HG03521 (cell line): Measurements from ENCODE around the gene TMEM203.

ENCODE experiments used
- ATAC-seq: cut with Tn5 transposase; IDR thresholded peaks from one replicate; pipeline ENCODE4 v1.9.1; 2021; ENCODE audit warnings: mild to moderate bottlenecking, moderate library complexity; ENCODE audit not compliant: unreplicated experiment

The TMEM203 gene

DNA sequence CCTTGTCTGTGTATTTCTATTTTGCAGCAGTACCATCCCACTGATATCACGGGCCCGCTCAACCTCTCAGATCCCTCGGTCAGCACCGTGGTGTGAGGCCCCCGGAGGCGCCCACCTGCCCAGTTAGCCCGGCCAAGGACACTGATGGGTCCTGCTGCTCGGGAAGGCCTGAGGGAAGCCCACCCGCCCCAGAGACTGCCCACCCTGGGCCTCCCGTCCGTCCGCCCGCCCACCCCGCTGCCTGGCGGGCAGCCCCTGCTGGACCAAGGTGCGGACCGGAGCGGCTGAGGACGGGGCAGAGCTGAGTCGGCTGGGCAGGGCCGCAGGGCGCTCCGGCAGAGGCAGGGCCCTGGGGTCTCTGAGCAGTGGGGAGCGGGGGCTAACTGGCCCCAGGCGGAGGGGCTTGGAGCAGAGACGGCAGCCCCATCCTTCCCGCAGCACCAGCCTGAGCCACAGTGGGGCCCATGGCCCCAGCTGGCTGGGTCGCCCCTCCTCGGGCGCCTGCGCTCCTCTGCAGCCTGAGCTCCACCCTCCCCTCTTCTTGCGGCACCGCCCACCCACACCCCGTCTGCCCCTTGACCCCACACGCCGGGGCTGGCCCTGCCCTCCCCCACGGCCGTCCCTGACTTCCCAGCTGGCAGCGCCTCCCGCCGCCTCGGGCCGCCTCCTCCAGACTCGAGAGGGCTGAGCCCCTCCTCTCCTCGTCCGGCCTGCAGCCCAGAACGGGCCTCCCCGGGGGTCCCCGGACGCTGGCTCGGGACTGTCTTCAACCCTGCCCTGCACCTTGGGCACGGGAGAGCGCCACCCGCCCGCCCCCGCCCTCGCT, 37.5 kb downstream of the TMEM203 start:
- ATAC-seq, result no peak

DNA sequence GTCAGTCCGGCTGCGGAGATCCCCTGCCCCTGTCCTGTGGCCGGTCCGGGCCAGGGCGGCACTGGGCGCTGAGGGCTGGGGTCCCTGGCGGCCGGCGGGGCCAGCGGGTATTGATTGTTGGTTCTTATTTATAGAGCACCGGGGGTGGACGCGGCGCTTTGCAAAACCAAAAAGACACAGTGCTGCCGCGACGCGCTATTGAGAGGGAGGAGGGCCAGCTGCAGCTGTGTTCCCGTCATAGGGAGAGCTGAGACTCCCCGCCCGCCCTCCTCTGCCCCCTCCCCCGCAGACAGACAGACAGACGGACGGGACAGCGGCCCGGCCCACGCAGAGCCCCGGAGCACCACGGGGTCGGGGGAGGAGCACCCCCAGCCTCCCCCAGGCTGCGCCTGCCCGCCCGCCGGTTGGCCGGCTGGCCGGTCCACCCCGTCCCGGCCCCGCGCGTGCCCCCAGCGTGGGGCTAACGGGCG, 38.1 kb downstream of the TMEM203 start:
- ATAC-seq, result no peak

DNA sequence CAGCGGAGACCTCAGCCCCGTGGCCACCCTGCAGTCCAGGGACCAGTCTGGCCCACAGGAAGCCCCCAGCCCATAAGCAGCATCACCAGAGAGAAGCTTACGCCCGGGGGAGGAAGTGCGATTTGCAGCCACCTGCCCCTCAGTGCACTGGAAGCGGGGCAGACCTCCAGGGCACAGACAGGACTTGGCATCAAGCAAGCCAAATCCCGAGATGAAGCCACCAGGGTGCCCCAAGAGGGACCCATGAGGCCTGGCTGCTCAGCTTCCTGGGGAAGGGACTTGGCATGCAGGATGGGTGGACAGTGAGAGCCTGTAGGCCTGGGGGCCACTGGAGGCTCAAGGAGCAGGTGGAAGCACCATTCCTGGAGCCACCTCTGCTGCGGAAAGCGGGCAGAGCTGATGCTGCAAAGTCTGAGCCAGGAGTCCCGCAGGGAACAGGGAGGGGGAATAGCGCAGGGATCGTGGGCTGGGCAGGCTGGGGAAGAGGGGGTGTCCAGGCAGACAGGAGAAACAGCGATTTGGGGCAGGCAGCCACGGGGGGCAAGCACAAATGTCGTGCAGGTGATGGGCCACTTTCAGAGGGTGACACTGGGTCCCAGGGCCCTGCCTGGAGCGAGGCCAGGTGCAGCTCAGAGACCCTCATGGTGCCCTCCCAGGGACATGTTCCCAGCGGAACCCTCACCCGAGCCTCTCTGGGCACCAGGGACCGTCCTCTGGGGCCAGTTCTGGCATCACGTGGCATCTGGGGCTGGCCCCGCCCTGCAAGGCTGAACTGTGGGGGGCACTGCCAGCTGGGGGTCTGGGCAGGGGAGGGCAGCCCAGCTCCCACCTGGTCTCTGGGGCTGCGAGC, 38.8 kb downstream of the TMEM203 start:
- ATAC-seq, result no peak

DNA sequence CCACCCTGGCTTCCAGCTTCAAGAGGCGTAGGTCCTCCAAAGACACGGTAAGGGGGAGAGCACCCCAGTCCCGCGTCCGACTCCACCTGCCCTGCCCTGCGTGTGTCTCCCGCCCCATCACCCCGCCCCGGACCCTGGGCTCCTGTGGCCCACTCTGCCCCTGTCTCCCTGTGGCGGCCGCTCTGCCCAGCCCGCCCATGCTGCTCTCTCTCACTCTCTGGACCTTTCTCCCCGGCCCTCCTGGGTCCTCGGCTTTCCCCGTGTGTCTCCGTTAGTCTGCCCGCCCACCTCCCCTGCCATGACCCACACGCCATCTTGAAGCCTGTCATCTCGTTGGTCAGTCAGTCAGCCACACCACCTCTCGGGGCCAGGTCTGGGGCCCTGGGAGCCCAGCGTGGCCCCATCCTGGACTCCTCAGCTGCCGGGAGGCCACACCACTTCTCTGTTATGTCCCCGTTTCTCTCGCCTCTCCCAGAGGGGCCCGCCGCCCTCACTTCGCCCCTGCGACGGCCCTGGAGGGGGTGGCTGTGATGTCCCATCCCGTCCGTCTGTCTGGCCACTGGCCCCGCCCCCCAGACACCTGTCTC, 40.1 kb downstream of the TMEM203 start:
- no peak for ATAC-seq

DNA sequence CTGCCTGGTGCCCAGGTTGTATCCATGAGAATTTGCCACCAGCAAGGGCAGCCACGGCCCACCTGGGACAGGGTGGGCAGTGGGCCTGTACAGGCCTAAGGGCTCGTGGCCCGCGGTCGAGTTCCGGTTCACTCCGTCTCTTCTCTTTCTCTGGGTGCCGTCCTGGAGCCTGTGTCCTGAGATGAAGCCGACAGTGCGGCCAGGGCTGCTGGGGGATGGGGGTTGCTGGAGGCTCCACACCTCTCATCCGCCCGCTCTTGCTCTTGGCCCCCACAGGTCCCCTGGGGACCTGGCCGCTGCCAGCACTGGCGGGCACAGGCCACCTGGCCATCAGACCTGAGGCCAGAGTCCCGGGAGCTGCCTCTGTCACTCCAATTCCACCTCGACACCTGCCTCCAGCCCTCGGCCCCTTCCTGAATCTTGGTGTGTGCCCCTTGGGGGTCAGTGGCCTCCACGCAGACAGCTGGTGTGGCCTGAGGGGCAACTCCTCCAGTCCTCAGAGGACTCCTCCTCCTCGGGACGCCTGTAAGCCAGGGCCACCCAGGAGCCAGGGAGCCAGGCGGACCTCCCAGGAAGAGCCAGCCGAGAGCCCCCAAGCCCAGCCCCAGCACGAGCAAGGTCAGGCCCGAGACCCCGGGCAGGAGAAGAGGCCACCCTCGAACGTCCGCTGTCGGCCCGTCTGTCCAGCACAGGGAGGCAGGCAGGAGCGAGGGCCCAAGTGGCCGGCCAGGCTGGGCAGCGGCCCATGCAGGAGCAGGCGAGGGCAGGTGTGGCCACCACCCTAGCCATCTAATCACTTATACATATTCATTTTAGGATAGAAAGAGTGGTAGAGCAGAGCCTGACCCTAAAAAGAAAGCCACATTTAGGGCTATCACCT, 40.8 kb downstream of the TMEM203 start:
- no peak for ATAC-seq

DNA sequence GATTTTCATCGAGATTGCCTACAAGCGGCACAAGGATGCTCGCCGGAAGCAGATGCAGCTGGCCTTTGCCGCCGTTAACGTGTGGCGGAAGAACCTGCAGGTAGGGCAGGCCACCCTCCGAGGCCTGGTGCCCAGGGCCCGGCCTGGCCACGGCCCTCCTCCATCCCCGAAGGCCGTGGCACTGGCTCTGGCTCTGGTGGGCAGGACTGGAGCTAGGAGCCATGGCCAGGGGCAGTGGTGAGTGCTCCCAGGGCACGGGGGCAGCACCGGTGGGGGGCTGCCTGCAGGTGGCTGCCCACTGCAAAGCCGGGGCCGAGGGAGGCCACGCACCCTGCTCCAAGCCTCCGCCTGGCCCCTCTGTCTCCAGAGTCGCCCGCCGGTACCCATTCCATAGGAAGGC, 41.6 kb downstream of the TMEM203 start:
- ATAC-seq, result no peak

DNA sequence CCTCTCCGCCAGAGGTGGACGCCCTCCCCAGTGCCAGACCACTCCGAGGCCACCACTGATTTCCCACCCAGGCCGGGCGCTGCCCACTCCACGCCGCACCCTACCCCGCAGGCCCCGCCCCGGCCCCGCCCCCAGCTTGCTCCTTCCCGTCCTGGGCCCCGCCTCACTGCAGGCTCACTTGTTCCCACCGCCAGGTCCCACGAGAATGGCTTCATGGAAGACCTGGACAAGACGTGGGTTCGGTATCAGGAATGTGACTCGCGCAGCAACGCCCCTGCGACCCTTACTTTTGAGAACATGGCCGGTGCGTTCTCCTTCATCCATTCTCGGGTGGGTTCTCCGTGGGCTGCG, 42.1 kb downstream of the TMEM203 start:
- ATAC-seq, result no peak

DNA sequence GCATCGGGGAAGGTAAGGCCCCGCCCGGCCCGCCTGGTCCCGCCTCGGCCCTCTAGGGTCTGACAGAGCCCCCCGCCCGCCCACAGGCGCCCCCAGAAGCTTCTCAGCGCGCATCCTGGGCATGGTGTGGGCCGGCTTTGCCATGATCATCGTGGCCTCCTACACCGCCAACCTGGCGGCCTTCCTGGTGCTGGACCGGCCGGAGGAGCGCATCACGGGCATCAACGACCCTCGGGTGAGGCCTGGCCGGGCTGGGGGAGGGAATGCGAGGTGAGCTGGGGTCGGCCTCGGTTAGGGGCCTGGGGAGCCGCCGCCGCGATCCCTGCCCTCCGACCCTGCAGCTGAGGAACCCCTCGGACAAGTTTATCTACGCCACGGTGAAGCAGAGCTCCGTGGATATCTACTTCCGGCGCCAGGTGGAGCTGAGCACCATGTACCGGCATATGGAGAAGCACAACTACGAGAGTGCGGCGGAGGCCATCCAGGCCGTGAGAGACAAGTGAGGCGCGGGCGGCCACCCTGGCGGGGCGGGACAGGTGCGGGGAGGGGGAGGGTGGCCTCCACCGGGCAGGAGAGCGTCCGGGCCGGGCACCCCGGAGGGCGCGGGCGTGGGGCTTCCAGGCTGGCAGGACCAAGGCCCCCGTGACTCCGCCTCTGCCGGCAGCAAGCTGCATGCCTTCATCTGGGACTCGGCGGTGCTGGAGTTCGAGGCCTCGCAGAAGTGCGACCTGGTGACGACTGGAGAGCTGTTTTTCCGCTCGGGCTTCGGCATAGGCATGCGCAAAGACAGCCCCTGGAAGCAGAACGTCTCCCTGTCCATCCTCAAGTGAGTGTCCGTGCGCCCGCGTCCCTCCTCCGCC, 42.7 kb downstream of the TMEM203 start:
- ATAC-seq, result no peak

DNA sequence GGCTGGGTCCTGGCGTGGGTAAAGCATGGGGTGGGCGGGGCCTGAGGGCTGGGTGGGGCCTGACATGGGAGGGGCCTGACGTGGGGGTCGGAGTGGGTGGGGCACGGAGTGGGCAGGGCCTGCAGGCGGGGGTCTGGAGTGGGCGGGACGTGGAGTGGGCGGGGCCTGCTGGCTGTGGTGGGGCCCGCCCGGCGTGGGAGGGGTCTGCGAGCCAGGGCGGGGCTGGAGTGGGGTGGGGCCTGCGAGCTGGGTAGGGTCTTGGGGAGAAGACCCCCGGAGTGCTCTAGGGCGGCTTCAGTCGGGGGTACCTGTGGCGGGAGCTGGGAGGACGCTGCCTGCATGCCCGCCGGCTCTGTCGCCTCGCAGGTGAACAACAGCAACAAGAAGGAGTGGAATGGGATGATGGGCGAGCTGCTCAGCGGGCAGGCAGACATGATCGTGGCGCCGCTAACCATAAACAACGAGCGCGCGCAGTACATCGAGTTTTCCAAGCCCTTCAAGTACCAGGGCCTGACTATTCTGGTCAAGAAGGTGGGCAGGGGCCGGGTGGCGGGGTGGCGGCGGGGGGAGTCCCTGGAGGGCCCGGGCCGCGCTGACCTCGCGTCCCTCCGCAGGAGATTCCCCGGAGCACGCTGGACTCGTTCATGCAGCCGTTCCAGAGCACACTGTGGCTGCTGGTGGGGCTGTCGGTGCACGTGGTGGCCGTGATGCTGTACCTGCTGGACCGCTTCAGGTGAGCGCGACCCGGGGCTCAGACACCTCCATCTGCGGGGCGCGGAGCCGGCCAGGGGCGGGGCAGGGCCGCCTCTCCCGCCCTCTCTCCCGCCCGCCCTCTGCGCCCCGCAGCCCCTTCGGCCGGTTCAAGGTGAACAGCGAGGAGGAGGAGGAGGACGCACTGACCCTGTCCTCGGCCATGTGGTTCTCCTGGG, 43.6 kb downstream of the TMEM203 start:
- no peak for ATAC-seq

DNA sequence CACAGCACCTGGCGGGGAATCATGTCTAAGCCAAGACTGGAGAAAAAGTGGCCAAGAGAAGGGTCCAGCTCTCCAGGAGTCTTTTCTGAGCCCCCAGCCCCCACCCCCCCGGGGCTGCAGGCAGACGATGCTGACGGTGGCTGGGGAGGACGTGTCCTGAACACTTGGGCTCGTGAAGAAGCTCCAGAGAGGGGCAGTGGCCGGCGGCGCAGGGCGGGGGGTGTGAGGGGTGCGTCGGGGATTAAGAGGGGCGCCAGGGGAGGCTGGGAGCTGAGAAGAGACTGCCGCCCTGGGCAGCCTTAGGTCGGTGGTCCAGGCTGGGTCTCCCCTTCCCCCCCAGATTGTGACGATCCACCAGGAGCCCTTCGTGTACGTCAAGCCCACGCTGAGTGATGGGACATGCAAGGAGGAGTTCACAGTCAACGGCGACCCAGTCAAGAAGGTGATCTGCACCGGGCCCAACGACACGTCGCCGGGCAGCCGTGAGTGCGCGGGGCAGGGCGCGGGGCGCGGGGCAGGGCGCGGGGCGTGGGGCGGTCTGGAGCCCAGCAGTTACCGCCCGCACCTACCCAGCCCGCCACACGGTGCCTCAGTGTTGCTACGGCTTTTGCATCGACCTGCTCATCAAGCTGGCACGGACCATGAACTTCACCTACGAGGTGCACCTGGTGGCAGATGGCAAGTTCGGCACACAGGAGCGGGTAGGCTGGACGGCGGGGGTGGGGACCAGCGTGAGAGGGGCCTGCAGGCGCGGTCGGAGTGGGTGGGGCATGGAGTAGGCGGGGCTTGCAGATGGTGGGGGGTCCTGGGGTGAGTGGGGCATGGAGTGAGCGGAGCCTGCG, 44.5 kb downstream of the TMEM203 start:
- ATAC-seq, result no peak

DNA sequence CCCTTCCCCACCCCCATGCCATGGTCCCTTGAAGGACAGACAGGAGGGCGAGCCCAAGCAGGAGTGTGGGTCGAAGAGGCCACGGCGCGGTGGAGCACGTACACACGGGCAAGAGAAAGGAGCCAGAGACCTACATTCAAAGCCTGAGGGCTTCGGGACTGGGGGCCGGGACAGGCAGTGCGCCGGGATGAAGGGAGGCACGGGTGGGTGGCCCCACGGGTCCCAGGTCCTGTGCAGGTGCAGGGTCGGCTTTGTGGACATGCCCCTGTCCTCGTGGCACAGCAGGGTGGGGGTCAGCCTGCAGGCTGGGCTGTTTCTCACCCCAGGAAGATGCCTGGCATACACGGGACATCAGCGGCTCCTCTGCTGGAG, 45.4 kb downstream of the TMEM203 start:
- no peak for ATAC-seq

DNA sequence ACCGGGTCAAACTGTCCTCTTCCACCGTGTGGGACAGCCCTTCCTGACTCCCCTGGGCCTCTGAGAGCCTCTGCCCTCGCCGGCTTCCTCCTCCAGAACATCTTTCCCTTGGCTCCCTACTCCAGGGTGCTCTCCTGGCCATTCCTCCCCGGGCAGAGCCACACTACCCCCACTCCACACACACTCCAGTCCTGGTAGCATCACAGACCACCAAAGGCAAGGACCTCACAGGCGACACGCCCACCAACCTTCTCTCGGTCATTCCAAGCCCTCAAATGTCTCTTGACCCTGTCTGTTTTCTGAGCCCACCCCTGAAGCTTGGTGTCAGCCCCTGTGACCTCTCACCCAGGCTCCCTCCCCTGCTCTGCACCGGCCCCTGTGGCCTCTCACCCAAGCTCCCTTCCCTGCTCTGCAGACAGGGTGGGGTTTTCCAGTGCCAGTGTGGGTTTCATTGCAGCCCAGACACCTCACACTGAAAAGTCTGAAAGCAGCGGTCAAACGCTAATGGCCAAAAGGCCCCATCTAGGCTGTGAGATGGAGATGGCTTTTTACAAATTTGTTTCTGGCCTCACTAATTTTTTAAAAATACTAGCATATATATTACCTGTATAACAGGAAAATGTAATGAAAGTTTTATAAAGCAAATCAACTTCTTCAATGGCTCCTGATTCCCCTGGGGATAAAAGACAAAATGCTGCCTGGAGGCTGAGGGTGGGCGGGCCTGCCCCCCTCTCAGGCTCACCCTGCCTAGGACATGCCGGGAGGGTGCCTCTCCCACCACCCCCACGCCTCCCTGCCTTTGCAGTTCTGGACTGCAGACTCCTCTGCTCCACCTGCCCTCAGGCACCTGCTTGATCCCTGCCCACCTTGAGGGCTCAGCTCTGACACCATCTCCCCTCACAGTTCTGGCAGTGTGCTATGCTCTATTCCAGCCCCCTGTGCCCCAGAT, 46.1 kb downstream of the TMEM203 start:
- ATAC-seq, result no peak

DNA sequence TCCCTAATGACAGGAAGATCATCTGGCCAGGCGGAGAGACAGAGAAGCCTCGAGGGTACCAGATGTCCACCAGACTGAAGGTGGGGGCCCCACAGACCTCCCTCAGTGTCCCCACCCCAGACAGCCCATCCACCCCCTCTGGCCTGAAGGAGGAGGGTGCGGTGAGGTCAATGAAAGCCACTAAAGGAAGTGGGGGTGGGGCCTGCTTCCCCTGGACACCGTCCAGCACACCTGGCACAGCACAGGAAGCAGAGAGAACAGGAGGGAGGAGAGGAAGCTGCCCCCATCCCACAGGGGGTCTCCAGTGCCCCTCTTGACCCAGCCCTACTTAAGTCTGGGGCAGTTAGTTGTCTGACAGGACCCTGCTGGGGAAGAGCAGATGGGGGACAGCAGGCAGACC, 46.8 kb downstream of the TMEM203 start:
- ATAC-seq, result no peak

DNA sequence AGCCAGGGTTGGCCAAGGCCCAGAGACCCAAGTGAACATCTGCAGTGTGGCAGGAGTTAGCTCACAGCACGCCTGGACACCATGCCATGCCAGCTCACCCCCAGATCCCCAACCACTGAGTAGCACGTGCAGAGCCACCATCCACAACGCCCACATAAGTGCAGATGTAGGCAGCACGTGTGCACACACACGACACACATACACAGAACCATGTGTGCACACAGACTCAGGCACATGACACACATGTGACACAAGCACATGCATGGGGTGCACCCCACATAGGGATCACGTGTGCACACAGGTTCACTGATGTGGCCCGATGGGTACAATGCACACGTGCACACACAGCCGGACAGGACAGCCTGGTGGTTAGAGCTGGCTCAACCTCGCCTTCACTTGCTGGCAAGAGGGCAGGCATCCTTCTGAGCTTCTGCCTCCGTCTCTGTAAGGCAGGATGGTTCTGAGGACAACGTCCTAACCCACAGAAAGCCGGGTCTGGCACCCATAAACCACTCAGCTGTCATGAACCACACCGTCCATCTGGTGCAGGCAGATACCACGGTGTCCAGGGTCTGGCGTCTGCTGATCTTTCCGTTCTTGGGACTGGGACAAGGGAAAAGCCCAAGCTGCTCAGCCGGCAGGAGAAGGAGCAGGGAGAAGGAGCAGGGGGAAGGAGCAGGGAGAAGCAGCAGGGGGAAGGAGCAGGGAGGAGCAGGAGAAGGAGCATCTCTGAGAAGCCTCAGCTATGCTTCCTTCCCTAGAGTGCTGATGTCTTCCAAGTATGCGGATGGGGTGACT, 47.6 kb downstream of the TMEM203 start:
- no peak for ATAC-seq

DNA sequence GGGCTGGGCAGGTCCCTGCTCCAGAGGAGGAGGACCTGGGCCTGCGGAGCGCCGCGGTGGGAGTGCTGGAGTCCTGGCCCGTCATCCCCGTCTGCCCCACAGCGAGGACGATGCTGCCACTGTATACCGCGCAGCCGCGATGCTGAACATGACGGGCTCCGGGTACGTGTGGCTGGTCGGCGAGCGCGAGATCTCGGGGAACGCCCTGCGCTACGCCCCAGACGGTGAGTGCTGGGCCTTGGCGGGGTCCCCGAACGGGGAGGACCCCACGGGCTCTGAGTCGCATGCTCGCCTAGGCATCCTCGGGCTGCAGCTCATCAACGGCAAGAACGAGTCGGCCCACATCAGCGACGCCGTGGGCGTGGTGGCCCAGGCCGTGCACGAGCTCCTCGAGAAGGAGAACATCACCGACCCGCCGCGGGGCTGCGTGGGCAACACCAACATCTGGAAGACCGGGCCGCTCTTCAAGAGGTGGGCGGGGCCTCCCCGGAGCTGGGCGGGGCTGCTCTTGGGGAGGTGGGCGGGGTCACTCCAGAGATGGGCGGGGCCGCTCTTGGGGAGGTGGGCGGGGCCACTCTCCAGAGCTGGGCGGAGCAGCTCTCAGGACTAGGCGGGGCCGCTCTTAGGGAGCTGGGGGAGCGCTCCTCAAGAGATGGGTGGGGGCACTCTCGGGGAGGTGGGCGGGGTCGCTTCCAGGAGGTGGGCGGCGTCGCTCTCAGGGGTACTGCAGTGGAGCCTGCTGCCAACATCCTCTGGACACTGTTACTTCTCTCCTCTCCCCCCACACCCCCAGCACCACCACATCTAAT, 48.7 kb downstream of the TMEM203 start:
- ATAC-seq, result no peak
